ENCODE results near the gene ZDHHC16. TPM values are rescaled to one million over a fixed set of nuclear protein-coding genes. Genes with fewer than 3 reads are reported as not detected.

Gene ZDHHC16
- total RNA-seq, 4 donors from 2014 or later = 25.0 to 34.5 (median 31.6) TPM

- Histone ChIP-seq H3K9me3 (no peaks in the 10 kb centered on the region), H3K36me3 (peaks cover 0 to 24% of the 10 kb centered on the region in 2 donors), H3K4me3 (no peak overlapping the region), H3K27ac (no peak overlapping the region), H3K27me3 (no peaks in the 10 kb centered on the region), H3K4me1 (peaks cover 6 to 13% of the 10 kb centered on the region in 2 donors)
- intact Hi-C loops (cut with DNase I; ENCODE audit: low total_unique reads) = no loop called here
- TF ChIP-seq CTCF (IDR thresholded peaks at IDR 0.05 in 4 of 5, conservative IDR thresholded peaks at IDR 0.05 in 1 of 5) (no peak), POLR2A (IDR thresholded peaks at IDR 0.05) (no peak)
- DNase-seq (no peak), ATAC-seq (no peak)
- in situ Hi-C loops (cut with MboI; ENCODE audit: low sequenced_read_pairs in 4 of 4) = no loop called here
These were observed 37.9 kb downstream of the ZDHHC16 start for GRCh38 chr10:97483921-97484320.

GRCh38 chr10:97485647-97486281 is 39.8 kb downstream of the ZDHHC16 start:
- Histone ChIP-seq H3K9me3 (no peaks in the 10 kb centered on the region), H3K4me1 (peaks cover 24 to 31% of the 10 kb centered on the region in 2 donors), H3K27me3 (no peaks in the 10 kb centered on the region), H3K4me3 (no peak overlapping the region), H3K36me3 (peaks cover 0 to 5% of the 10 kb centered on the region in 2 donors), H3K27ac (no peak overlapping the region)
- ATAC-seq (no peak), DNase-seq (no peak)
- intact Hi-C loops (cut with DNase I; ENCODE audit: low total_unique reads) (no loop called here), in situ Hi-C loops (cut with MboI; ENCODE audit: low sequenced_read_pairs in 4 of 4) (no loop called here)
- TF ChIP-seq POLR2A (IDR thresholded peaks at IDR 0.05) = no peak
- TF ChIP-seq CTCF (IDR thresholded peaks at IDR 0.05 in 4 of 5, conservative IDR thresholded peaks at IDR 0.05 in 1 of 5) = no peak

GRCh38 chr10:97490592-97490991 is 44.6 kb downstream of the ZDHHC16 start:
- ATAC-seq (peak; percentile 99), DNase-seq (peak; percentile 48 to 81)
- no peaks in the 10 kb centered on the region for H3K9me3 ChIP-seq
- in situ Hi-C loops (cut with MboI; ENCODE audit: low sequenced_read_pairs in 4 of 4) = no loop called here
- intact Hi-C loops (cut with DNase I; ENCODE audit: low total_unique reads) = no loop called here
- H3K4me3 ChIP-seq = no peak overlapping the region
- no peaks in the 10 kb centered on the region for H3K36me3 ChIP-seq
- peak overlapping the region; percentile 78 to 87 (median 84) for H3K27ac ChIP-seq
- H3K4me1 ChIP-seq = peaks cover 54 to 57% of the 10 kb centered on the region in 2 donors
- no peaks in the 10 kb centered on the region for H3K27me3 ChIP-seq
- TF ChIP-seq POLR2A (IDR thresholded peaks at IDR 0.05) = no peak
- no peak for TF ChIP-seq CTCF (IDR thresholded peaks at IDR 0.05 in 4 of 5, conservative IDR thresholded peaks at IDR 0.05 in 1 of 5)

- Histone ChIP-seq H3K9me3 (no peaks in the 10 kb centered on the region), H3K27me3 (no peaks in the 10 kb centered on the region), H3K36me3 (no peaks in the 10 kb centered on the region), H3K4me1 (peaks cover 57 to 59% of the 10 kb centered on the region in 2 donors), H3K27ac (peak overlapping the region; percentile 42 to 61 (median 57)), H3K4me3 (no peak overlapping the region)
- no peak for DNase-seq
- ATAC-seq = no peak
- TF ChIP-seq CTCF (IDR thresholded peaks at IDR 0.05 in 4 of 5, conservative IDR thresholded peaks at IDR 0.05 in 1 of 5) = no peak
- no peak for TF ChIP-seq POLR2A (IDR thresholded peaks at IDR 0.05)
- in situ Hi-C loops (cut with MboI; ENCODE audit: low sequenced_read_pairs in 4 of 4) = no loop called here
- intact Hi-C loops (cut with DNase I; ENCODE audit: low total_unique reads) = no loop called here
These were observed 48.2 kb downstream of the ZDHHC16 start for GRCh38 chr10:97494151-97494550.
